Activated naive CD8-positive, alpha-beta T cell (primary cell): ENCODE results near the gene GPR83.

ENCODE experiments used
- H3K27ac Mint-ChIP-seq: one replicate; pipeline ENCODE4 v1.8.0; 2021; ENCODE audit warnings: mixed read lengths
- H3K27me3 Mint-ChIP-seq: one replicate; pipeline ENCODE4 v1.8.0; 2021; ENCODE audit warnings: mixed read lengths
- H3K36me3 Mint-ChIP-seq: one replicate; pipeline ENCODE4 v1.8.0; 2021; ENCODE audit warnings: mixed read lengths
- H3K4me1 Mint-ChIP-seq: one replicate; pipeline ENCODE4 v1.8.0; 2021; ENCODE audit warnings: low read depth, mixed read lengths
- H3K4me3 Mint-ChIP-seq: one replicate; pipeline ENCODE4 v1.8.0; 2021; ENCODE audit warnings: mild to moderate bottlenecking, mixed read lengths
- H3K9me3 Mint-ChIP-seq: one replicate; pipeline ENCODE4 v1.8.0; 2021; ENCODE audit warnings: low read depth, mixed read lengths

Gene GPR83

GRCh38 chr11:94400839-94401772 is at the start of gene GPR83:
Gene GPR83 (minus strand): TSS chr11:94401419. CDS start chr11:94401247, 172 bp downstream.
- Mint-ChIP-seq H3K9me3 (peaks cover 4% of the 10 kb centered on the region), H3K27me3 (peaks cover 36% of the 10 kb centered on the region), H3K4me1 (peaks cover 11% of the 10 kb centered on the region), H3K36me3 (no peaks in the 10 kb centered on the region), H3K27ac (no peak within 1 kb of the TSS), H3K4me3 (peak within 1 kb of the TSS; percentile 17)

GRCh38 chr11:94450048-94450447 is 48.8 kb upstream of the GPR83 start:
- peaks cover 23% of the 10 kb centered on the region for H3K36me3 Mint-ChIP-seq
- H3K4me1 Mint-ChIP-seq, result no peaks in the 10 kb centered on the region
- no peaks in the 10 kb centered on the region for H3K27me3 Mint-ChIP-seq
- H3K9me3 Mint-ChIP-seq, result peaks cover 4% of the 10 kb centered on the region
- H3K27ac Mint-ChIP-seq, result no peak overlapping the region
- H3K4me3 Mint-ChIP-seq, result no peak overlapping the region

GRCh38 chr11:94449437-94449836 is 48.2 kb upstream of the GPR83 start:
- no peak overlapping the region for H3K27ac Mint-ChIP-seq
- H3K4me3 Mint-ChIP-seq, result no peak overlapping the region
- peaks cover 21% of the 10 kb centered on the region for H3K36me3 Mint-ChIP-seq
- no peaks in the 10 kb centered on the region for H3K27me3 Mint-ChIP-seq
- H3K9me3 Mint-ChIP-seq, result peaks cover 4% of the 10 kb centered on the region
- no peaks in the 10 kb centered on the region for H3K4me1 Mint-ChIP-seq

GRCh38 chr11:94449029-94449428 is 47.8 kb upstream of the GPR83 start:
- H3K4me3 Mint-ChIP-seq, result no peak overlapping the region
- peaks cover 4% of the 10 kb centered on the region for H3K9me3 Mint-ChIP-seq
- peaks cover 23% of the 10 kb centered on the region for H3K36me3 Mint-ChIP-seq
- no peak overlapping the region for H3K27ac Mint-ChIP-seq
- H3K27me3 Mint-ChIP-seq, result no peaks in the 10 kb centered on the region
- no peaks in the 10 kb centered on the region for H3K4me1 Mint-ChIP-seq

GRCh38 chr11:94447149-94447548 is 45.9 kb upstream of the GPR83 start:
- Mint-ChIP-seq H3K36me3 (peaks cover 15% of the 10 kb centered on the region), H3K27me3 (no peaks in the 10 kb centered on the region), H3K4me3 (no peak overlapping the region), H3K27ac (no peak overlapping the region), H3K4me1 (no peaks in the 10 kb centered on the region), H3K9me3 (no peaks in the 10 kb centered on the region)

- Mint-ChIP-seq H3K4me3 (no peak overlapping the region), H3K4me1 (no peaks in the 10 kb centered on the region), H3K27ac (no peak overlapping the region), H3K36me3 (peaks cover 17% of the 10 kb centered on the region), H3K27me3 (no peaks in the 10 kb centered on the region), H3K9me3 (no peaks in the 10 kb centered on the region)
Measured at GRCh38 chr11:94445641-94446040, 44.4 kb upstream of the GPR83 start.

- no peaks in the 10 kb centered on the region for H3K4me1 Mint-ChIP-seq
- H3K36me3 Mint-ChIP-seq, result peaks cover 50% of the 10 kb centered on the region
- H3K27ac Mint-ChIP-seq, result no peak overlapping the region
Measured at GRCh38 chr11:94433049-94433448, 31.8 kb upstream of the GPR83 start.

GRCh38 chr11:94424662-94425061 is 23.4 kb upstream of the GPR83 start:
- H3K27me3 Mint-ChIP-seq, result no peaks in the 10 kb centered on the region
- no peak overlapping the region for H3K4me3 Mint-ChIP-seq
- peaks cover 54% of the 10 kb centered on the region for H3K36me3 Mint-ChIP-seq
- H3K4me1 Mint-ChIP-seq, result peaks cover 7% of the 10 kb centered on the region
- H3K9me3 Mint-ChIP-seq, result peaks cover 4% of the 10 kb centered on the region
- H3K27ac Mint-ChIP-seq, result no peak overlapping the region

More at GRCh38 chr11:94433049-94433448, 31.8 kb upstream of the GPR83 start:
- Mint-ChIP-seq H3K4me3 (no peak overlapping the region), H3K27me3 (no peaks in the 10 kb centered on the region), H3K9me3 (no peaks in the 10 kb centered on the region)

- peaks cover 7% of the 10 kb centered on the region for H3K4me1 Mint-ChIP-seq
- no peaks in the 10 kb centered on the region for H3K27me3 Mint-ChIP-seq
- peaks cover 4% of the 10 kb centered on the region for H3K9me3 Mint-ChIP-seq
- H3K4me3 Mint-ChIP-seq, result no peak overlapping the region
- H3K36me3 Mint-ChIP-seq, result peaks cover 49% of the 10 kb centered on the region
- H3K27ac Mint-ChIP-seq, result no peak overlapping the region
Measured at GRCh38 chr11:94424011-94424410, 22.8 kb upstream of the GPR83 start.

- H3K36me3 Mint-ChIP-seq, result peaks cover 44% of the 10 kb centered on the region
- no peak overlapping the region for H3K27ac Mint-ChIP-seq
- peaks cover 7% of the 10 kb centered on the region for H3K4me1 Mint-ChIP-seq
- no peaks in the 10 kb centered on the region for H3K27me3 Mint-ChIP-seq
- no peak overlapping the region for H3K4me3 Mint-ChIP-seq
- H3K9me3 Mint-ChIP-seq, result peaks cover 4% of the 10 kb centered on the region
Measured at GRCh38 chr11:94423507-94423906, 22.3 kb upstream of the GPR83 start.

GRCh38 chr11:94418123-94418765 is 17.0 kb upstream of the GPR83 start:
- Mint-ChIP-seq H3K4me1 (no peaks in the 10 kb centered on the region), H3K36me3 (peaks cover 25% of the 10 kb centered on the region), H3K27me3 (no peaks in the 10 kb centered on the region), H3K27ac (no peak overlapping the region), H3K9me3 (no peaks in the 10 kb centered on the region), H3K4me3 (no peak overlapping the region)

GRCh38 chr11:94417386-94417987 is 16.3 kb upstream of the GPR83 start:
- Mint-ChIP-seq H3K4me3 (no peak overlapping the region), H3K36me3 (peaks cover 24% of the 10 kb centered on the region), H3K27me3 (no peaks in the 10 kb centered on the region), H3K27ac (no peak overlapping the region), H3K4me1 (no peaks in the 10 kb centered on the region), H3K9me3 (no peaks in the 10 kb centered on the region)

- peaks cover 19% of the 10 kb centered on the region for H3K9me3 Mint-ChIP-seq
- H3K4me3 Mint-ChIP-seq, result no peak overlapping the region
- H3K27ac Mint-ChIP-seq, result no peak overlapping the region
- peaks cover 8% of the 10 kb centered on the region for H3K4me1 Mint-ChIP-seq
- peaks cover 16% of the 10 kb centered on the region for H3K36me3 Mint-ChIP-seq
- H3K27me3 Mint-ChIP-seq, result peaks cover 14% of the 10 kb centered on the region
Measured at GRCh38 chr11:94405062-94405833, 4.0 kb upstream of the GPR83 start.

- Mint-ChIP-seq H3K27ac (no peak overlapping the region), H3K9me3 (peaks cover 7% of the 10 kb centered on the region), H3K36me3 (no peaks in the 10 kb centered on the region), H3K4me1 (peaks cover 11% of the 10 kb centered on the region), H3K4me3 (no peak overlapping the region), H3K27me3 (peaks cover 35% of the 10 kb centered on the region)
Measured at GRCh38 chr11:94402355-94402754, 1.1 kb upstream of the GPR83 start.
